Endometrium (tissue), 2 donors: ENCODE data around the gene PATZ1.
"Not testable (repeated sequence)": the region's sequence is repeated elsewhere in the genome, so short reads cannot be mapped to it uniquely, and the experiment has no call there.

Experiments used
- FAIRE-seq: peaks from 2 replicates; lab custom pipeline; 2012; peaks lifted over from hg19 to GRCh38; lab: Jason Lieb, UNC
- donor health status: control.
- donor health status: control.

The PATZ1 gene

DNA sequence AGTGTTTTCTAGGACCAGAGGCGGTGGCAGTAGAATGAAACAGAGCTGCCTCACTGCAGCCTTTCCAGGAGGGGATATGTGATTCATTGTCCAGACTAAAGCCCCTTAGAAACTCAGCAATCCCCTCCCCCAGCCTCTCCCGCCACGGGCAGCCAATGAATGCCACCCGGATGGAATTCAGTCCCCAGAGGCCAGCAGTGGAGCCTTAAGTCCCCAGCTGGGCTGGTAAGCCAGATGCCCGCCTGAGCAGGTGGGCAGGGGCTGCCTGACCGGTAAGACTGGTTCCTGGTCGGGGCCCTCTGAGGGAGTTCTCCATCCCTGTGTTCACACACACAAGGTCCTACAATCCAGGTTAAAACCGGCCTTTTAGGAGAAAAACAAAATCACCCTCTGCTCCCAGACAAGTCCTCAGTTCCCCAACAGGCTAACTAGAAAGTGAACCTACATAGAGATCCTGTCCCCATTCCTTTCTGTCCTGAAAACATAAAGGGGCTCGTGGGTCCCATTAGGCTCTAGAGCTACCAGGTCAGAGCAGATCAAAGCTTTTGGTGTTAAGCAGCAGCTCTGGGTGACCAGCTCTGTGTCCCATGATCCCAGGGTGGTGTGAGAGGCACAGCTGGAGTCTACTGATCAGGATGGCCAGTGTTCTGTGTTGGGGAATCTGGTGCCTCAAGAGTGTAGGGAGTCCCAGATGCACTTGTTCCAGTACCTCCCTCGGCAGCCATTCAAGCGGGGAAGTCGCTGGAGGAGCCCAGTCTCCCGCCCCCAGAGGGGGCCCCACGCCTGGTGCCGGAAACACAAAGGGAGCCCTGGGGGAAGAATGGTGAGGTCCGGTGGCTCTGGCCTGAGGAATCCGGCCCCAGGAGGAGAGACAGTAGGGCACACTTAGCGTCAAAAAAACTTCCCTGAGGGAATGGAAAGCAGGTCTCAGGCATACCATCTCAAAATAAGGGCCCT is 2.6 kb downstream of the PATZ1 start:
- FAIRE-seq: no peak

DNA sequence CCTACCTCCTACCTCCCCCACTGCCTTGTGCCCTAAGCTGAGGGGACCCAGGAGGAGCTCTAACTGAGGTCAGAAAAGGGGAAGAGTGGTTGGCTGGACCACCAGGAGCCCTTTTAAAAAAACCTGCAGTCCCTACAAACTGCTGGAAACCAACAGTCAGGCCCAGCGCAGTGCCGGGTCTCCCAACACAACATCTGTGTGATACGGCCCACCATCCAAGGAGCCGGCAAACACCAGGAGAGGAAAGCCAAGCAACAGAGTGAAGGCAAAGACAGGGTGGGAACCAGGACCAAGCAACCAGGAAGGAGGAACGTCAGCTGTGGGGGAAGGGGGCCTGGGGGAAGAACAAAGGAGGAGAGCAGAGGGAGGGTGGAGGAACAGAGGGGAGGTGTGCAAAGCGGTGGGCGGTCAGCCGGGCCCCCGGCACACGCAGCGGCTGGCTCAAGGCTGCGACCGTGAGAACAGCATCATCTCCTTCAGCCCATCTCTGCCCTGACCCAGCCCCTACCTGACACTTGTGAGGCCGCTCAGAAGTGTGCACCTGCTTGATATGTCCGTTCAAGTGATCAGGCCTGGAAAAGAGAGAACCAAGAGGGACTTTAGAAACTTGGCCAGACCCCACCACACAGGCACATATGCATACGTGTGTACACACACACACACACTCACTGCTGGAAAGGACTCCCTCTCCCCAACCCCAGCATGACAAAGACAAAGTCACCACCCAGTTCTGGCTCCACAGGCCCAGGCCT is 3.6 kb downstream of the PATZ1 start:
- FAIRE-seq: no peak

DNA sequence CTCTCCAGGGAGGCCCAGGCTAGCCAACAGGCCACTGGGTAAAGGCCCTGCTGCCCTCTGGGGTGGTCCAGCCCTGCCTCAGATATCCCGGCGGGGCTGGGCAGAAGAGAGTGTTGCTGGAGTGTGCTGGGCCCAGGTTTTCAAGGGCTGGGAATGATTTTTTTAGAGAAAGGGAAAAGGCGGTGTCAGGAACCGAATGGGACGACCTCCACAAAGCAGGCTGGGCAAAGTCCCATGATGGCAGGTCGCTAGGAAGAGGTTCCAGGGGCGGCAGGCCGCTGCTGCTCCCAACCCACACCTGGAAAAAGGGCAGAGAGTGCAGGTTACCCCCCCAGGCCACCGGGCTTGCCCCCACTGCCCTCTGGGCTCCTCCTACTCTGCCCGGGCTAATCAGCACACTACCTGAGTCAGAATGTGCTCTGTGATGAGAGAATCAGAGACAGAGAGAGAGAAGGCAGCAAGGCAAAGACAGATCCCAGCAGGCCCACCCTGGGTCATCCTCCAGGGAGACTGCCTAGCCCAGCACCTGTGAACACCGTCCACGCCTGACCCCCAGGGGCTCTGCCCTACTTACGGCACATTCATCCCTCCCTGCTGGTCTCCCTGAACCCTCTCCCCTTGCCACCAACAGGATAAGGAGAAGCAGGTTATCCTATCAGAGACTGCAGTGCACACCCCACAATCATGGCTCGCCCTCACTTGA is 4.6 kb downstream of the PATZ1 start:
- FAIRE-seq: no peak

DNA sequence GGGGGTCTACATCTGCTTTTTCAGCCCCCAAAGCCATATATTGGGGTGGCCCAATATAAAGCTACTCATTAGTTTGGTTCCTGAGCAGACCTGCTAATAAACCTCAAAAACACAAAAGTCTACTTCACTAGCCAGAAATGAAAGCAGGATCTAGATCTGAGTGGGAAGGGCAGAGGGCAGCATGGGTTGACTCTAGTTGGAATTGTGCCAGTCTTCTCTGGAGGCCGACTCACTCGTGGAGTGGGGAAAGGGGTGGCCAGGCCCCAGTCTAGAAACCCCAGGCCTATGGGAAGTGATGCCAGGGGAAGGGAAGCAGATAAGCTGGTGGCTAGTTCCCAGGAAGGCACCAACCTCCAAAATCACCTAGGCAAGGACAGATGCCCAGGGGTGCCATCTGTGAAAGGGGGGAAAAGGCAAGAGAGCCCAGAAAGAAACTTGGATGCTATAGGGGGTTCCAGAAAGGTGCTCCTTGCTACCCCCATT is 5.3 kb downstream of the PATZ1 start:
- no peak for FAIRE-seq

DNA sequence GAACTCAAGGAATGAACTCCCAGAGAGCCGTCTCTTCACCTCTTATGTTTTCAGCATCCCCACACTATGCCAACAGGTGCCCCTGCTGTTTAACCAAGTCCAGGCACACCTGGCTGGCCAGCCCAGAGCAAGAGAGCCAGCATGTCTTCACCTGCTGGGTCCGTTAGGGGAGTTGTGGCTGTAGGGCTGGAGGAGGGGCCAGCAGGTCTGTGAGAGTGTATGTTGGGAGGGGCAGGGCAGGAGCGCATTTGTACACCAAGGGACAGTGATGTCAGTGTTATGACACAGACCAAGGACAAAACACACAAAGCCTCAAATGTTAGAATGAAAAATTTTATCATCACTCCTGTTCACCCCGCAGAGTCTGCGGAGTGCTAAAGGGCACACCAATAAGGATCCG is 5.8 kb downstream of the PATZ1 start:
- no peak for FAIRE-seq

DNA sequence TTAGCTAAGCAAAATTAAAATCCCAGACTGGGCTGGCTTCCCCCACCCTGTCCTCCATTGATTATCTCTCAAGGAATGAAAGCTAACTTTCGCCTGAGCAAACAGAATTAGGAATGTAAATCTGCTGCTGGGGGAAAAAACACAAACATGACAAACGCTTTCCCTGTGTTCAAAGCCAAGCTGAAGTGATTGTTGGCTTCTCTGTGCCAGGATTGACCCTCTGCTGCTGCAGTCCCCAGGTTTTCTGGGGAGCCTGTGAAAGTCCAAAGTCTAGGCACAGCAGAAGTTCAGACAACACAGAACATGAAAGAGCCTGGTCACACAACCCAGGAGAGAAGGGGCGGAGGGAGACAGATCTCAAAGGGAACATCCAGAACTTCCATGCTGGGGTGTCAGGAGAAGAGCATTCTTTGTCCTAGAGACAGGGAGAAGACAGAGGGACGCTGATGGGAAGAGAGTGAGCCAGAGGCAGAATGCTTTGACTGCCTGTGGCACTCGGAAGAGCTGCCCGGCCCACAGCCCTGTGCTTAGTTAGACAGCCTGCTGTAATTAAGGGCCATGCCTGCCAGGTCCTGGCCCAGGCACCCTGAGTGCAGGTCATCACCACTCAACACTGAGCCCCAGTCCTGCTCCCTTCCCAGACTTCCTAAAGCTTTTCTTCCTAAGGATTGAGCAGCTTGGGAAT is 6.9 kb downstream of the PATZ1 start:
- FAIRE-seq: no peak

DNA sequence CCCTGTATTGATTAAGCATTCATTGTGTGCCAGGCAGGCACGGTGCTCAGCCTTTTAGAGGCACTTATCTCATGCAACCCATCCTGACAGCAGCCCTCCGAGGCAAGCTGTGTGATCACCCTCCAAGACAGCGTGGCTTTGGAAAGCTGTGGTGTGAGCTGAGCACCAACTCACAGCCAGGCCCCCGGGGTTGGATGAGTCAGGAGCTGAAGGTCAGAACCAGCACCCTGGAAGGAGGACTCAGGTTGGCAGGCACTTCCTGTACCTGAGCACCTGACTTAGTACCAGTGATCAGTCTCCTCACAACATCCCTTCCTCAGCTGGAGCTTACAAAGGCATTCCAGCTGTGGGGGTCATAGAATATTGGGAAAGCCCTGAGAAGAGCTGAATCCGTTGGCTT is 9.0 kb downstream of the PATZ1 start:
- no peak for FAIRE-seq

DNA sequence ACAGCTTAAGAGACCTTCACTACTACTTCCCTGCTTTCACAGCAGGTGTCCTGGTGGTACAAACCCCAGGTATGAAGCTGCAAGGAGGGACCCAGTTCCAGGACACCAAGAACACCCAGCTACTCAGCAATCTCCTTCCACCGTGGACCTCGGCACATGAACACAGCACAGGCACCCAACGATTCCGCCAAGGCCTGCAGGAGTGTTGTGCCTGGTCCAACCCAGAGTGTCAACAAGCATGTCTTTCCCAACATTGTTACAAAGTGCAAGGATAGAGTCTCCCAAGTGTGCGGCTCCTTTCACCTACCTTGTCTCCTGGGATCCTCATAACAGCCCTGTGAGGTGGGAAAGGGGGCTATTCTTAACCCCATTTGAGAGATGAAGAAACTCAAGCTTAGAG is 11.8 kb downstream of the PATZ1 start:
- no peak for FAIRE-seq

DNA sequence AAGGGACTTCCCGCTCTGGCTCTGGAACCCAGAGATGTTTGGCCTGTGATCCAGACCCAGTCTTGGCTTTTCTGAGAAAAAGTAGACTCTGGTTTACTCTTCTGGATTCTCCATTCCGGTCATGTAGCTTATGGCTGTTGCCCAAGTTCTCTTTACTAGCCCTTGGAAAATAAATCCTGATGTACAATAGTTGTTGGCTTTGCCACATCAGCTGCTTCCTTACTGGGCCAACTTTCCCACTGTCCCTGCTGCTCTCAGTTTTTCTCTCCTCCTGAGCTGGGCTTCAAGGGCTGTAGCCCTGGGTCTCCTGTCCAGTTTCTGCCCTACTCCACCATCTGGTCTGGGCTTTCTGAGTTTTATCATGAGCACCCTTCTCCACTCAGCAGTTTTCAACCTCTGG is 12.5 kb downstream of the PATZ1 start:
- FAIRE-seq: no peak

DNA sequence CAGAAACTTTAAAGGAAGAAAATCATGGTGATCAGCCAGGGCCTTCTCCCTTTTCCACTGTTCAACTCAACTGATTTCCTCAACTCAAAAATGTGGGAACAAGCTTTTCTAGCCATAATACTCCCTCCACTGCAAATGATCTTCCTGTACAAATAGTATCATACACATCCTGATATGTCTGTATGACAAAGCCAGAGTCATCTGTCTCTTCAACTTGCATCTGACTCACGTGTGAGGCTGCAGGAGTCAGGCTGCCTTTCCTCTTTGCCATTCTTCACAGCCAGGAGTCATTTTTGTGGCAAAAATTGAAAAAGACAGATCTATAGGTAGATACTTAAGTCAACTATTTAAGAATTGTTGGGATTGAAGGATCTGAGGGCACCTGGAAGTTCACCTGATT is 13.3 kb downstream of the PATZ1 start:
- no peak for FAIRE-seq

DNA sequence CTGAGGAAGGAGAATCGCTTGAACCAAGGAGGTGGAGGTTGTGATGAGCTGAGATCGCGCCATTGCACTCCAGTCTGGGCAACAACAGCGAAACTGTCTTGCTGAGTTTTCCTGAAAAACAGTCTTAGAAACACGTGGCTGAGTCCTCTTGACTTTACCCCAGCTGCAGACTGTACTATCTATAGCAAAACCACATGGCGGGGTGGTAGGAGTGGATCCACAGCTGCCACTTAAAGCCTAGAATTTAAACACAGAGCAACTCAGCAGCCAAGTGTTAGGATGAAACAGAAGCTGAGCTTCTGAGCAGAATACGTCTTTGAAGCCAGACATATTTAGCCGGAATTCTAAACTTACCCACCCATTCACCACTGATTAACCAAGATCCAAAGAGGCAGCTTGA is 14.1 kb downstream of the PATZ1 start:
- FAIRE-seq: no peak

DNA sequence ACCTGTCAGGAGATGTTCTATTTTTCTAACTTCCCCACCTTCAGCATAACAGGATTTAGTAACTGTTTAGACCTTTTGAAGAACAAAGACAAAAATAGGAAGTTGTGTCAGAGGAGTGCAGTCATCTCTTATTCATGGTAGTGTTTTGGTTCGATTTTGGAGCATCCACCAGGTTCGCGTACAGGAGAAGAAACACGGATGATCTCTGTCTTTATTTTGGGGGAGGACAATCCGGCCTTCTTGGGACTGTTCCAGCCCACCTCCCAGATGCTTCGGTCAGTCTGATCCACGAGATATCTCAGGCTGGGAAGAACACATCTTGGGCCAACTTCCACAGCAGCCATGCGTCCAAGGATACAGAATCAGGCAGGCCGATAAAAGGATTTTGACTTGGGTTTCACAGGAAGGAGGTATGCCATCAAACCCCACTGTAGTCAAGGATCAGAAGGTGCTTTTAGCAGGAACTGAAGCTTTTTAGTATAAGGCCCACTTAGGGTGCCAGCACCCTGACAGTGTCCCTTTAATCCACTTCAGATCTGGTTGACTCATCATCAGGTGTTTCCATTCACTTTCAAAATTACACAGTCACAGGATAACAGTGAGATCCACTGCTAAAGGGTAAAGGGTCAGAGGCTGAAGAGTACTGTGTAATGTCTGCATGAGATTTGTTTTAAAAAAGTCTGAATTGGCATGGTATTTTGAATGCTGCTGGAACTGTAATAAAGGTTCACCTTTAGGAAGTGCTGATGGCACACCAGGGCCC is 16.5 kb downstream of the PATZ1 start:
- no peak for FAIRE-seq

DNA sequence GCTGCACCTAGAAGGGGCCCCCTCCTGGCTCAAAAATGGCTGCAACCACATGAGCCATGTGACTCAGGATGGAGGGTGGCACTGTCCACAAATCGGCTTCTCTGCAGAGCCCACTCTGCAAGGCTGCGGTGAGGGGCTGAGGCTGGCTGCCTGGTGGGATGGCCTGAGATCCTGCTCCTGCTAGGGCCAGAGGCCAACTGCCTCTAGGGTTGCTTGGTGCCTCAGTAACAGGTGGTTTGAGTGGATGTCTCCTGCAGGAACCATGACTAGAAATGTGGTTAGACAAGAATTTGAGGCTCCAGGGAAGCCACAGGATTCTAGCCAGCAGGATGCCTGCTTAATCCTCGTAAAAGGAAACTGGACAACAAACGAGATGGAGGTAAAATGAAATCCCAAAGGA is 17.1 kb downstream of the PATZ1 start:
- no peak for FAIRE-seq

DNA sequence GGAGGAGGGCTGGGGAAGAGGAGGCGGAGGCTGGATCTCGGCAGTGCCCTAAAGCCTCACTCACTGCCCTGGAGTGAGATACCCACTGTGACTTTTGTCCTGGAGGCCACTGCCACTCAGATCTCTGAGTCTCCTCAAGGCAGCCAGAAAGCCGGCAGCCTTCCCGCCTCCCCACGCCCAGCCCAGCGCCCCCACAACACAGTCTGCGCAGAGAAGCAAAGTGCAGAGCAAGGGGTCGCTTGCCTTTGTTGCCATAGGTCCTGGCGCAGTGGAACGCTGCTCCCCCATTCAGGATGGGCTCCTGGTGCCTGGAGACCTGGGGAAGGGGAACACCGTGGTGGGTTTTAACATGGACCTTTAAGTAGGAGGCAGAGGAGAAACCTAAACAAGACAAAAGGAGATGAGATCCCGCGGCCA is 17.6 kb downstream of the PATZ1 start:
- no peak for FAIRE-seq

DNA sequence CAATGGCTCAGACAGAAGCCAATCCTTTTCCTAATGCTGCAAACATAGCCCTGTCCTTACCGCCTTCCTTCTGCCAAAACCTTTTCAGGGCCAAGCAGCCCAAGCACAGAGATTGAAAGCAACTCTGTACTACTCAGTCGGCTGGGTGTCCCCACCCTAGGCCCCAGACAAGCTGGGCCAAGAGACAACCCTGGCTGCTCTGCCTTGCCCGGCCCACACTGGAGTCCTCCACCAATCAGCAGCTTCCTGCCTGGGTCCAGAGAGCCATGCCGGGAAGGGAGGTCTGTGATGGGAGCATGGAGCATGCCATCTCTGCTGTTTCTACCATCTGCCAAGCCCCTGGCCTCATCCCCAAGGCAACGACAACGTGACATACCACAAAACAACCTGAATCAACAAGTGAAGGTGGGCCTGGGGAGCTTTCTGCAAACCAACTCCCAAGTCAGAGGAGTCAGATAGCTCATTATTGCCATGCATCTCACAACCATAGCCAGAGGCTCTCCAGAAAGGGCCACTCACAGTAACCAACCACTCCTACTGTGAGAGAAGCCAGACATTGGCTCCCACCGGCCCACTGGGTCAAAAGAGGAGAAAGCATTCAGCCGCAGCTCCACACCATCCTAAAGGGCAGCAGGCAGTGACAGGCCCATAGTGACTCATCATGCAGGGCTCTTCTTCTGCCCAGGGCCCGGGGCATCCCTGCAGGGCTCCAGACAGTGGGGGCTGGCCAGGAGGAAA is 18.2 kb downstream of the PATZ1 start:
- FAIRE-seq: no peak

DNA sequence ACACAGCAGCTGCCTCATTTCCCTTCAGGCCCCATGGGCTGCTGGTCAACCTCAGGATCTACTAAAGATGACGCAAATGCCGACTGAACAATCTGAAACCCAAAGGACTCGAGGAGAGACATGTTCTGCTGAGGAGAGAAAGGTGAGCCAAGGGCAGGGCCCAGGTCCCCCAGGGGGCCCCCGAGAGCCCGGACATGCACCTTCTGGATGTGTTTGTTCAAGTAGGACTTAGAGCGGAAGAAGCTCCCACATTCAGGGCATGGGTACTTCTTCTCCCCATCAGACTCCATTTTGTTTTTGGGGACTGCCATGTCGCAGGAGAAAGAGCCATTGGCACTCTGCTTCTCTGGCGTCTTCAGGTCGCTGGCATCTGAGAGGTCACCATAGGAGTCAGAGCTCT is 19.3 kb downstream of the PATZ1 start:
- no peak for FAIRE-seq

DNA sequence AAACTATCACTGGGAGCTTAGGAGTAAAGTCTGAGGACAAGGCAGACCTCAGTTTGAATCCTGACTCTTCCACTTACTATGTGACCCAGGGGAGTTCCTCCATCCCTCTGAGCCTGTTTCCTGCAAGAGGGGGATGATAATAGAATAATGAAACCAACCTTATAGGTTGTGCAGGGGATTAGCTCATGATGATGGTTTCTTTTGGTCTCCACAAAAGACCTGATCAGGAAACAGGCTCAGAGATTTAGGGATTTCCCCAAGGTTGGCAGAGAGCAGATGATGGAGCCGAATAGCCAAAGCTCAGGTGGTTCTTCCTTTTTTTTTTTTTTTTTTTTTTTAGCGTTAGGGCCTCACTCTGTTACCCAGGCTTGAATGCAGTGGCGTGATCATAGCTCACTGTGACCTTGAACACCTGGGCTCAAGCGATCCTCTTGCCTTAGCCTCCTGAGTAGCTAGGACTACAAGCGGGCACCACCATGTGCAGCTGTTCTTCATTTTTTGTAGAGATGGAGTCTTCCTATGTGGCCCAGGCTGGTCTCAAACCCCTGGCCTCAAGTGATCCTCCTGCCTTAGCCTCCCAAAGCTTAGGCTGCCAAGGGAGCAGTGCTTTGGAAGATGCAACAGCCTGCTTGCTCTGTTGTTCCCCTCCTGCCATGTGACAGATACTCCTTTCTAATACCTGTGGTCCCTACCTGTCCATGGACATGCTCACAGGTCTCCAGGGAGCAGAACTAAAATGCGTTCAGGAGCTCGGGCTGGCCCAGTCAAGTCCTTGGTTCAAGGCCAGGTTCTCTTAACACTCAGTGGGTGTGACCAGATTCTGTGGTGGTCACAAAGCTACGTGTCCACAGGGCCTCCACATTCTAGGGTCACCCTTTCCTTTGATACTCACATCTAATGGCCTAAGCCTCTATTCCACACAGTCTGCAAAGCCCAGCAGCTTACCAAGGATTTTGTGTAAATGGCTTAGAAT is 22.3 kb downstream of the PATZ1 start:
- FAIRE-seq: no peak

DNA sequence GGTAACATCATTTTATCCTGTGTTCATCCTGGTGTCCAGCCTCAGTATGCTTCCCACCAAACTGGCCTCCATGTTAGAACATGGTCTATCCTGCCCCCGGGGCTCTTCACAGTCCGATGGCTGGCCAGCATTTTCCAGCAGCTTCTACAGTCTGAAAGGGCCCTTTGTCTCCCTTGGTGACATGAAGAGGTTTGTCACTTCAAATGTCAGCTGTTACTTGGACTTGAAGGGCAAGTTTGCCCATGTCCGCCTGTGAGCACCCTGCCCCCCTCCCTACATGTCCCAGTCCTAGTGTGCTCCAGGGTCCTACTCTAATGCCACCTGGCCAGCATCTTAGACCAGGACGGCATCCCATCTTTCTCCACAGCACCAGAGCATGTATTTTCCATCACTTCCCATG is 24.7 kb downstream of the PATZ1 start:
- FAIRE-seq: no peak

DNA sequence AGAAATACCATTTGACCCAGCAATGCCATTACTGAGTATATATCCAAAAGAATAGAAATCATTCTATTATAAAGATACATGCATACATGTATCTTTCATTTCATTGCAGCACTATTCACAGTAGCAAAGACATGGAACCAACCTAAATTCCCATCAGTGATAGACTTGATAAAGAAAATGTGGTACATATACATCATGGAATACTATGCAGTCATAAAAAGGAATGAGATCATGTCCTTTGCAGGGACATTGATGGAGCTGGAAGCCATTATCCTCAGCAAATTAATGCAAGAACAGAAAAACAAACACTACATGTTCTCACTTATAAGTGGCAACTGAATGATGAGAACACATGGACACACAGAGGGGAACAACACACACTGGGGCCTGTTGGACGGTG is 31.9 kb downstream of the PATZ1 start:
- not testable (repeated sequence) for FAIRE-seq
